Measurements from ENCODE around the gene GPR153.

The GPR153 gene

DNA sequence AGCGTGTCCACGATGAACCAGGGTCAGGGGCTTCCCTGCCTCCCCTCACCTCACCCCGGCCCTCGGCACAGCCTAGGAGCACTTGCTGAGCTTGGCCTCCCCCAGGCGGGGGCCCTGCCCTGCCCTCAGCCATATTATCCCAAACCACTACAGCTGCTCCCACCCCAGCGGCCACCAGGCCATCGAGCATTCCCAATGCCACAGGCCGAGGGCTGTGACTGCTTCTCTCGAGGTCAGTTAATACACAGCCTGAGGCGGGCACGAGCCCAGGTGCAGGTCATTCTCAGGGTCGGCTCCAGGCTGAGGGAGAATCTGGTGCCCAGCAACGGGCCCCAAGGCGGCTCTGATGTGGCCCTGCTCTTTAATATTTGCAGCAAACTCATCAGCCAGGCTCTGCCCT lies 8.4 kb upstream of the GPR153 start:
- no peak for DNase-seq (ENCODE audit: low spot score)

DNA sequence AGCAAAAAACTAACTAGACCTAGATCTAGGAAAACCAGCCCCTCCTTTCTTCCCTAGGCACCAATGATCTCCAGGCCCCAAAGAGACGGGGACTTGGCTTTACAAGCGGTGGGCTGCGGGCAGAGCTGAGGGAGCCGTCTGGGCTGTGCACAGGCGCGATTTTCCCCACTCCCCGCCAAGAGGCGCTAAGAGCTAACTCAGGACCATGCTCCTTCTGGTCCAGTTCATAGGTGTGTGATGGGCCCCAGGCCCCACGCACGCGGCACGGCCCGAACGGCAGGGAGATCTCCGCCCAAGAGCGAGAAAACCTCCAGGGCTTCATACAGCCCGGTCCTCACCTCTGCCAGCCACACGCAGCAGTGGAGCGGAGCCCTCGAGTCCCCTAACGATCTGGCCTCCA lies 7.5 kb upstream of the GPR153 start:
- DNase-seq (ENCODE audit: low spot score): no peak

DNA sequence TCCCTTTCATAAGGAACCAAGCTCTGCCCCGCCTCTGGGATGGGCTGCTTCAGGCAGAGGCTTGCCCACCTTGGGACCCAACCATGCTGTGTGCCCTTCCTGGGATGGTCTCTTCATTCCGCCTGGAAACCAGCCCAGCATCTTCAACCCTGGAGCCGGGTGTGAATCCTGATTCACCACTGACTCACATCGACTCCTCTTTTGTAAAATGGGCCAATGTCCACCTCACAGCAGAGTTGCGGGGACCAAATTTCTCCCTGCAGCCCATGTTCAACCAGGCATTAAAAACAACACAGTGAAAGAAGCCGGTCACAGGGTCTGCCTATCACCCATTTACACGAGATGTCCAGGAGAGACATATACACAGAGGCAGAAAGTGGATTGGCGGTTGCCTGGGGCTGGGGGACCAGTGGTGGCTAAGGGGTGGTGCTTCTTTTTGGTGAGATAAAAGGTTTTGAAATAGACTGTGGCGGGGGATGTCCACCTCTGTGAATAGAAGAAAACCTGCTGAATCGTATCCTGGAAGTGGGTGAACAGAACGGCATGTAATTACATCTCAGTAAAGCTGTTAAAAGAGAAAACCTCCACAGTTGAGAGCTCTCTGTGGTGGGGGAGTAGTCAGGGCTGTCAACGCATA lies 6.9 kb upstream of the GPR153 start:
- no peak for DNase-seq (ENCODE audit: low spot score)

DNA sequence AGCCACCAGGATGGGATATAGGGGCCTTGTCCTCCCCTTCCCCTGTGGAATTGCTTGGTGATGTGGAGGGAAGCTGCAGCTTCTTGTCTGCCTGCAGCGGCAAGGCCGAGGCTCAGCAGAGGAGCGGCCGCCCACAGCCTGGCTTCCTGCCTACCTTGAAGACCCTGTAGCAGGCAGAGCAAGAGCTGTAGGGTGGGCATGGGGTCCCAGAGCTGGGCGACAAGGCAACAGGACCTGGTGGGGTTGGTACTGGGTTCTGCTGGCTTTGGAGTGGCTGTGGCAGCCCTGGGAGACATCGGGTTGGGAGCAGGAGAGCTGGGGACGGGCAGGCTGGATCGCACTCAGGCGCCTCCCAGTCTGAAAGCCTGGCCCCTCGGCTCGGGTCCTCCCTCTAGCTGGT lies 5.7 kb upstream of the GPR153 start:
- no peak for DNase-seq (ENCODE audit: low spot score)

DNA sequence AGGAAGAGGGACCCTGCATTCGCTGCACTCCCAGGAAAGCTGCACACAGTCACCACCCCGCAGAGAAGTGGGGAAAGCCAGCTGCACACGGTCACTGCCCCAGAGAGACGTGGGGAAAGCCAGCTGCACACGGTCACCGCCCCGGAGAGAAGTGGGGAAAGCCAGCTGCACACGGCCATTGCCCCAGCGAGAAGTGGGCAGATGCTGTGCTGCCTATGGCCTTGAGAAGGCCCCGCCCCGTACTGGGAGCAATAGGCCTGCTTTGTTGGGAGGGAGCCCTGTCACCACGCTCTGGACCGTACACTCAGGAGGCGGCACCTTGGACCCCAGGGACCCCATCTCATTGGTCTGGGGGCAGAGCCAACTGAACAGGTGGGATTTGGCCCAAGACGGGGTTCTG lies 4.3 kb upstream of the GPR153 start:
- no peak for DNase-seq (ENCODE audit: low spot score)

DNA sequence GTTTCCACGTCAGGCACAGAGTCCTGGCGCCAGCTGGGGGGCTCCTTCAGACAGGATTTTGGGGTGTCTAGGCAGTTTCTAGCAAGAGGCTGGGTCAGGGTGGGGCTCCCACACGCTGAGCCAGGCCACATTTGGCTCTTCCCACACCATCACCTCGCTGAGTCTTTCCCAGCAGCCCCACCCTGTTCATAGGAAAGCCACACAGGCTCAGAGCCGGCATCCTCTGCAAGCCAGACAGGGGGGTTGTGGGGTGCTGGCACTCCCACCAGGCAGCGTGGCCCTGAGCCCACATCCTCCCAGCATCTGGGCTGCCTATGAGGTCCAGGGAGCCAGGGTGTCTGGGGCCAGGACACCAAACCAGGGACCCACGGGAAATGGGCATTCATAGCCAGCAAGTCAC lies 2.8 kb upstream of the GPR153 start:
- DNase-seq (ENCODE audit: low spot score): no peak

DNA sequence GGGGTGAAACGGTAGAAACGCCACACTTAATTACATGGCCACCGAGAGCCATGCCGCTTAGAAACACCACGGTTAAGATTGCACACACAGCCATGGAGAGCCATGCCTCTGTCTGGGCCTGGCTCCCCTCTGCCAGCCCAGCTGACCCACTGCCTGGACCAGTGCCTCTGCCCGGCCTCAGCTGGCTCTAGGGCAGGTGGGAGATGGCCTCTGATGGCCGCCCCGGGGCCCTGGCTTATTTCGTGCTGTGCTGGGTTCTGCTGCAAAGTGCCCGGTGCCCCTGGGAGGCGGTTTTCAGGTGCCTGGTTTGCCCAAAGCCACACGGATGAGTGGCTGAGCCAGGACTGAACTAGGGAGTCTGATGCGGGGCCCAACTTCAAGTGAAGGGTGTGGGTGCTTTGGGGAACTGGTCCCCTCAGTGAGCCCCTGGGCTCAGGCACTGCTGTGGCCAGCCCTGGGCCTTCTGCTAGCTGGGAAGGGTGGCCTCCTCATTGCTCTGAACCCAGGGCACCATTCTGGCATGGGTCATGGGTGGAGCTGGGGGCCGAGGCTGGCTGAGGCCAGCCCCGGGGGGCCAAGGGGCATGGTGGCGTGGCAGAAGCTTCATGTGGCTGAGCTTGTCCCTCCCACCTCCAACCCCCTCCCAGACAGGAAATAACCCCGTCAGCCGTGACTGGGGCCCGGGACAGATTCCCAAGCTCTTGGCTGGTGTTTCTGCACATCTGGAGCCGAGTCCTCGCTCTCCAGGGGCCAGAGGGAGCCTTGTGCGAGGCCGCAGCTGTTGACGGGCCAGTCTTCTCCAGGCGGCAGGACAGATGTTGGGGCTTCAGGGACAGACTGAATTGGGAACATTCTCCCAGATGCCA lies 1.9 kb upstream of the GPR153 start:
- DNase-seq (ENCODE audit: low spot score): no peak

DNA sequence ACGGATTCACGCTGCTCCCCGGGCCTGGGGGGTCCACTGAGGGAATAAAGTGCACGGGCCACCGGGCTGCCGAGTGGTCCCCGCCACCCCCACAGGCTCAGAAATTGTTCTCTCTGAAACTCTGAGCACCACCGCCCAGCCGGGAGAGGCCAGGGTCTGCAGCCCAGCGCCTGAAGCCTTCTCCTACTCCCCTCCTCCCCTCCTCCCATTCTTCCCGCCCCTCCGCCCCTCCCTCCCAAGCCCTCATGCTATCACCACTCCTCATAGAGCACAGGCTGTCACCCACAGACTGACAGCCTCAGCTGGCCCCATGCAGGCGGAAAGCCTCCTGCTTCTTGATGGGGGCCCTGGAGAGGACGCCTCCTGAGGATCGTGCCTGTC lies 707 bp upstream of the GPR153 start:
- DNase-seq (ENCODE audit: low spot score): no peak

DNA sequence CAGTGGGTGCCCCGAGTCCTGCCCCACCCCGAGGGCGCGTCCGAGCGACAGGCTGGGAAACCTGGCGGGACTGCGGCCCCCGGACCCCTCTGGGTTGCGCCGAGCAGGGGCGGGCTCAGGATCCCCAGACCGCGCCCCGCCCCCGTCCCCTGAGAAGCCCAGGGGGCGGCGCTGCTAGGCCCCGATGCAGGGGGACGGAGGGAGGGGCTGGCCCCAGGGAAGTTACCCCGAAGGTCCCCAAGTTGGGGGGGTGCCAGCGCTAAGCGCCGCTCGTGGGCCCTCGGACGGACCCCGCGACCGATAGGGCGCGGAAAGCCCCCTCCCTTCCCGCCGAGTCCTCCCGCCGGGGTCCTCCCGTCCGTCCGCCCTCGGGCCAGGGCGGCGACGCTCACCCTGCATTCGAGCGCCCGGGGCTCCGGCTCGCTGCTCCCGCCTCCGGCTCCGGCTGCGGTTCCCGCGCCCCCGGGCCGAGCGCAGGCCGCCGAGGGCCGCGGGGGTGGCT lies 414 bp downstream of the GPR153 start:
- DNase-seq (ENCODE audit: low spot score): no peak

DNA sequence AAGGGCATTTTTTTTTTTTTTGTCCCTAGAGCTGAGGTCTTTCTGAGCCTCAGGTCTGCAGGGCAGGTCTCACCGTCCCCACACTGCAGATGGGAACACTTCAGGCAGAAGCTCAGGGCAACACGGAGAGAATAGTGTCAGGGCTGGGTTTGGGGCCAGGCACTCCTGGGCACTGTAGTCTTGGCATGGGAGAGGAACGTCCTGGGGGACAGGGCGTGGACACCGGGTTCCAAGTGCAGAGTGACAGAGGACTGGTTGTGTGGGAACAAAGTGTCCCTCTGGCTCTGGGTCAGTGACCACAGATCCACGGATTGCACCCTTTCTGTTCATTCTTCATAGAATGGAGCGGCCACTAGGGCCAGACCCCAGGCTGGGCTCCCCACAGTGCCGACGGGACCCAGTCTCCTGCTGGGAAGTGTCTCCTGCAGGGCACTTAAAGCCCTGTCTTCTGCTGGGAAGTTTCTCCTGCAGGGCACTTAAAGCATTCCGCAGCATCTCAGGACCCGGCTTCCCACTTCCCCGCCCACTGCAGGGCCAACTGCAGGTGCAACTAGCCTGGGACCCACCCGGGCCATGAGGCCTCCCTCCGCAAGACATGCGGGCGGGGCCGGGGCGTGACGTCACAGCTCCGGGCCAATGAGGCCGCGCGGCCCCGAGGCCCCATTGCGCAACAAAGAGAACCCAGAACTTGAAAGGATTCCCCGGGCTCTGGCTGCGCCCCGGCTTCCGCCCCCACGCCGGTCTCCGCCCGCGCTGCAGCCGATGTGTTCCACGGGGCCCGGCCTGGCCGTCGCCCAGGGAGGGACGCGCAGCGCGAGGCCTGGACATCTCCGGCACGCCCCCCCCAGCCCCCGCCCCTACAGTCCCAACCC lies 1.2 kb downstream of the GPR153 start:
- DNase-seq (ENCODE audit: low spot score): peak; percentile 56

DNA sequence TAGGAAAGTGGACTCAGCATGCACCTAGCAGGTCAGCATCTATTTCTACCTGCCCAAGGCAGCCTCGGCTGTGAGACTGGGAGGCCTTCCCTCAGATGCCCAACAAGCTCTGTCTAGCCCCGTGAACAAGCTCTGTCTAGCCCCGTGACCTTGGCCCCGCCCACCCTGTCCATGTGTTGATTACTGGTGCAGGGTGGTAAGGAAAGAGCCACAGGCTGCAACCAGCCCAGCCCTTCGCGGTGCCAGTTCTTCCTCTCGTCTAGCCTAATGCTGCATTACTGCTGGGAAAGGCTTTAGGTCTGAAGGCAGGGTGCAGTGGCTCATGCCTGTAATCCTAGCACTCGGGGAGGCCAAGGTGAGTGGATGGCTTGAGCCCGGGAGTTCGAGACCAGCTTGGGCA lies 2.2 kb downstream of the GPR153 start:
- no peak for DNase-seq (ENCODE audit: low spot score)

DNA sequence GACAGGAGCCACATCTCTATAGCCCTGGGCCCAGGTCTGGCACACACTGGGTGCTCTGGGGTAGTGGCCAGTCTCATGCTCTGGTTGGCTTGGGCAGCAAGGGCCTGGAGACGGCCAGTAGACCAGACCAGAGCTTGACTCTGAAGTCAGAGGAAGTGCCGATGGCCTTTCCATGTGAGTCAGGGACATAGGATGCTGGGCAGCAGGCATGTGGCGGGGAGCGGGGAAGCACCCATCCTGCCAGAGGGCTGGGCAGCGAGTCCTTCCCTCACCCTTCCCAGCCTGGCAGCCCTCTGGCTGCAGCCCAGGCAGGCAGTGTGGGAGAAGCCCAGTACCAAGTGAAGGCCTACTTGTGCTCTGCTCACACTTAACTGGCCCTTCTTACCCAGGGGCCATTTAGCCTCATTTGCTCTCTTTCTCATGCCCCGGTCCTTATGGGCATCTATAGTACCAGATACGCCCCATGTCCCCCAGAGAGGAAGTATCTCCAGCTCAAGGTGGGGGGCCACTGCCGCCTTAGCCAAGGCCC lies 3.3 kb downstream of the GPR153 start:
- DNase-seq (ENCODE audit: low spot score): no peak

DNA sequence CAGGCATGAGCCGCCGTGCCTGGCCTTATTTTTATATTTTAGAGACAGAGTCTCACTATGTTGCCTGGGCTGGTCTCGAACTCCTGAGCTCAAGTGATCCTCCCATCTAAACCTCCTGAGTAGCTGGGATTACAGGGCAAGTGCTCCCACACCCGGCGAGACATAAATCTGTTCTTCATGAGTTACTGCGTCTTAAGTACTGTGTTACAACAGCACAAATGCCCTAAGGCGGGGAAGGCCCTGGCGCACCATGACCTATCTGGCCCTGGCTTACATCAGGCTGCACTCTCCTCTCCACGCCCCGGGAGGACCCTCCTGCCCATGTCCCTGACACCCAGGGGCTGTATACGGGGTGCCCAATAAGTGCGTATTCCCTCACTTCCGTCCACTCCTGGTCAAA lies 4.3 kb downstream of the GPR153 start:
- no peak for DNase-seq (ENCODE audit: low spot score)

DNA sequence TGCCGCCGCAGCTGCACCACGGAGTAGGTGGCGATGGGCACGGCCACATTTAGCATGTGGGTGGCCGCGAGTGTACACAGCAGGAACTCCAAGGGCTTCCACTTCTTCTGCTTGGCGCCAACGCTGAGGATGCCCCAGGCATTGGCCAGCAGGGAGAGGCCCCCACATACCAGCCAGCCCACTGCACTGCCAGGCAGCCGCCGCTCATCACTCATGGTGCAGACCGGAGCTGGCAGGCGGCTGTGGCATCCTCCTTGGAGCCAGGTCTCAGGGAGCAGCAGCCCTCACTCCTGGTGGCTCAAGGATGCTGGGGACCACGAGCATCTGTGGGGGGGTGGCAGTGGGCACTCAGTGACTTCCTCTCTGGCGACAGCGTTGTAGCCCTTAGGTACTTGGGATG lies 6.2 kb downstream of the GPR153 start:
- no peak for DNase-seq (ENCODE audit: low spot score)

DNA sequence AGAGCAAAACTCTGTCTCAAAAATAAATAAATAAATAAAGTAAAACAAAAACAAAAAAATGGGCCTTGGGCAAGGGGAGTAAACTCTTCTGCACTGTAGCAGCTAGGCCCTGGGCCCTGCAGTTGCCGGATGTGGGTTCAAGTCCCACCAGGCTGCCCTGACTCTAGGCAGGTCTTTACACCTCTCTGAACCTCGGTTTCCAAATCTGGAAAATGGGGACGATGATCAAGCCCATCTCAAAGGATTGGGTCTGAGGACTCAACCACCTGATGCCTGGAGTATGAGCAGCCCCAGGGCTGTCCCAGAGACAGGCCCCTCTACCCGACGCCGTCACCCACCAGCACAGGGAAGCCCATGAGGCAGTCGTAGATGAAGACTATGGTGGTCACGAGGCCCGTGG lies 7.5 kb downstream of the GPR153 start:
- no peak for DNase-seq (ENCODE audit: low spot score)

DNA sequence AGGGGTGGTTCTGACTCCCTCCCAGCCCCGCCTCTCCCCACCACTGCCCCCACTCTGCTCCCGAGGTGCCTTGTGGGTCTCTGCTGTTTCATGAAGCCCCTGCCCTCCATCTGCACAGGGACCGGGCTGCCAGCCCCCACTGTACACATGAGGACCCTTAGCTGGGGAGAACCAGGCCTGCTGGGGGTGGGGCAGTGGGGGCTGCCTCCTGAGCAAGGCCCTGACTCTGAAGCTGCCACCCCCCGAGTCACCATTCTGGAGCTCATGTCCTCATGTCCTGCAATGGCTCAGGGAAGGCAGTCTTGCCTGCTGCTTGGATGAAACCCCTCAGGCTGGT lies 8.6 kb downstream of the GPR153 start:
- no peak for DNase-seq (ENCODE audit: low spot score)

DNA sequence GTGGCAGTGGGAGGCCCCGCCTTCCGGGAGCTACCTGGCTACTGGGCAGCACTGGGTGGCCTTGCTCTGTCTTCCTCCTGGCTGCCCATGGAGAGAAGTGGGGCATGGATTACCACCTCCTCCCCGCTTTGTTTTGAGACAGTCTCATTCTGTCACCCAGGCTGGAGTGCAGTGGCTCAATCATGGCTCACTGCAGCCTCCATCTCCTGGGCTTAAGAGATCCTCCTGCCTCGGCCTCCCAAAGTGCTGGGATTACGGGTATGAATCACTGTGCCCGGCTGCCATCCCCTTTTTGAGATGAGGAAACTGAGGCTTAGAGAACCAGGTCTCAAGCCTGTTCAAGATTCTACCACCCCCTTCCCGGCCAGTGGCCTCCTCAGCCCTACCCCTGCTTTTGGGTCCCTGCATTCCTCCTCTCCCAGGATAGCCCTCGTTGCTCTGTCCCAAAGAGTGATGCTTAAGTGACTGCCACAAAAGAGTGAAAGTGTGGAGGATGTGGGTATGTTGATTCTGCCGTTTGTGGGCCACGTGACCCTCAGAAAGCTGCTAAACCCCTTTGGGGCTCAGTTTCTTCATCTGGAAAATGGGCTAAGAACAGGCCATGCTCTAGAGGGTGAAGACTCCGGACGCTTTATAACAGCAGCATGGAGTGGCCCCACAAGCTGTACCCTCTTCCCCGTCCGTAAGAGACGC lies 9.1 kb downstream of the GPR153 start:
- DNase-seq (ENCODE audit: low spot score): no peak

DNA sequence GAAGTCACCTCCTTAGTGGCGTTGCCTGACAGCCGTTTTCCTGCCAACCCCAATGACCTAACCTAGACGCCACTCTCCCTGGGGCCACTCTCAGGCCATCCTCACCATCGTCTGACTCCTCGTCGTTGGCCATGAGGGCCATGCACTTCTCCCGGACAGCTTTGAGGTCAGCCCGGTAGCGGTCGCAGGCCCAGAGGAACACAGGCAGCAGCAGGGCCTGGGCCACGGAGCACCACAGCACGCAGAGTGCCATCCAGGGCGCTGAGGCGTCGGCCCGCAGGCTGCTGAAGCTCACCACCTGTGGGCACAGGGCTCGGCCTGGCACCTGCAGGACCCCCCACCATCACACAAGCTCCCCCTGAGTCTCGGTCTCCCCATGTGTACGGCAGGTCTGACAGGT lies 9.7 kb downstream of the GPR153 start:
- no peak for DNase-seq (ENCODE audit: low spot score)

DNA sequence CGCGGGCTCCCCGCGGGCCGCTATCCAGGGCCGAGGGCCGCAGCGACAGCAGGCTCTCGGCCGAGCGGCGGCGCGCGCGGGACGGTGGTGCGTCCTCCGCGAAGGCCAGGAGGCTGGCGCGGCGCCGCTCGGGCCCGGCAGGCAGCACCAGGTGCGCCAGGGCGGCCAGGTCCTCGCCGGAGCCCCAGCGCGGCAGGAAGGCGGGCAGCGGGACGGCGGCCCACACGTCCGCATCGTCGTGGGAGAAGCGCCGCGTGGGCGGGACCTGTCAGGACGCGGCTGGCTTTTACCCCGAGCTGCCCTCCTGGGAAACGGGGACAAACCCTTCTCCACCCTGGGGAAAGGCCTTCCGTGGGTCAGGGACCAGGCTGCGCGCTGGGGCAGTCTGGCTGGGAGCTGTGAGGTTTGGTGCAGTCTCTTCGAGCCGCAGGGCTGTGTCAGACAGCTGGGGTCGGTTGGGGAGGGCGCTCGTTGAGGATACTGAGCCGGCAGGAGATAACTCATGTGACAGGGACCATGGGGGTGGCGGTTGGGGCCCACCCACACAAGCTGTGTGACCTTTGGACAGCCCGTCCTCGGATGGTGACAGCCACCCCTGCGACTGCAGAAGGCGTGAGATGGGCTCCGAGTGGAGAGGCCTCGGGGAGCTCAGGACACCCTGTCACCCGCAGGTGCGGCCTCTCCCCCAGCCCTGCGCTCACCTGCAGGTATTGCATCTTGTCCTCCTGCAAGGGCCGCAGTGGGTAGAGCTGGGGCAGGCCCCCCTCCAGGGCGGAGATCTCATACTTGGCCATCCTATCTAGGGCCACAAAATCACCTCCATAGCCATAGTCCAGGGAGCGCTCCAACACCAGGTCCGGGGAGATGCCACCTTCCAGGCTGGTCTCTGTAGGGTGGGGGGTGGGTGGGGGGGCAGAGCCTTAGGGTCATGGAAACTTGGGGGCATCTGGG lies 10.9 kb downstream of the GPR153 start:
- DNase-seq (ENCODE audit: low spot score): no peak

DNA sequence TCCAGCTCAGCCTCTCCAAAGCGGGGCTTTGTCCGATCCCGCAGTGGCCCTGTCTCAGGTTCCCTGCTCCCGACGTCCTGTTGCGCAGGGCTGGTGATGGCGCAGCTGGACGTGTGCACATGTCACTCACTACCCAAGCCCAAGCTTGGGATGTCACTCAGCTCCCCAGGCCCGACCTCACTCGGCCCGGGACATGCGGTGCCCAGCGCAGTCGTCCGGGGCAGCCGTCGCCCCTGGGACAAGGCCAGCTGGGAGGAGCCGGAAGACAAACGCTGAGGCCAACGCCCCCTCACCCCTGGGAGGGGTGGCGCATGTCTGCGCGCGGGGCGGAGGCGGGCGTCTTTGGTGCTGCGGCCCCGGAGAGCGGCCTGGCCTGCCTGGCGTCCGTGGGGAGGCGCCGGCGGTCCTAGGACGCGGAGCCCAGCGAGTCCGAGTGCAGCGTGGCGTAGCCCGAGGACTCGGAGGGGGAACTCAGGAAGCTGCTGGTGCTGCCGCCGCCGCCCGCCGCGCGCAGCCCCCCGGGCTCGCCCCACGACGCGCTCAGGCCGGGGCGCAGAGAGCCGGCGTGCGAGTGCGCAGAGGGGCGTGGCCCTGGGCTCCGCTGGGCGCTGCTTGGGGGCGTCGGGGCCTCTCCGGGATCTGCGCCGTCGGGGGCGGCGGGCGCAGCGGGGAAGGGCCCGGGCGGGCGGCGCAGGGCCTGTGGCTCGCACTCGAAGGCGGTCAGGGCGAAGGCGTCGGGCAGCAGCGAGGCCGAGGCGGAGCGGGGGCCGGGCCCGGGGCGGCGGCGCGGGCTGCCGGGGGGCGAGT lies 11.8 kb downstream of the GPR153 start:
- DNase-seq (ENCODE audit: low spot score): no peak
